NCI-H1436 treated with DMSO at 0.1 percent for 48 hours (cell line): ENCODE data around the gene PSMD14.
A peak's percentile ranks its signal among the peaks of the same experiment; 100 is the strongest.

Source experiments
- DNase-seq: peaks from one replicate; lab custom pipeline; 2025; lab: John Stamatoyannopoulos, UW

PSMD14 gene

GRCh38 chr2:161384864-161385263 is 76.6 kb downstream of the PSMD14 start:
- DNase-seq, result no peak

- no peak for DNase-seq
Observed at GRCh38 chr2:161386228-161386824, 78.1 kb downstream of the PSMD14 start.

GRCh38 chr2:161388146-161388779 is 80.0 kb downstream of the PSMD14 start:
- no peak for DNase-seq

GRCh38 chr2:161391737-161392506 is 83.7 kb downstream of the PSMD14 start:
- DNase-seq, result no peak

GRCh38 chr2:161400076-161400475 is 91.9 kb downstream of the PSMD14 start:
- no peak for DNase-seq

- DNase-seq, result no peak
Observed at GRCh38 chr2:161402297-161402696, 94.1 kb downstream of the PSMD14 start.

- DNase-seq, result no peak
Observed at GRCh38 chr2:161406316-161406715, 98.1 kb downstream of the PSMD14 start.

- no peak for DNase-seq
Observed at GRCh38 chr2:161407597-161407996, 99.4 kb downstream of the PSMD14 start.

GRCh38 chr2:161409308-161409907 is 101.2 kb downstream of the PSMD14 start:
- DNase-seq, result no peak

- no peak for DNase-seq
Observed at GRCh38 chr2:161412346-161412745, 104.1 kb downstream of the PSMD14 start.

- no peak for DNase-seq
Observed at GRCh38 chr2:161414042-161415033, 106.1 kb downstream of the PSMD14 start.

GRCh38 chr2:161415034-161415986 is 107.1 kb downstream of the PSMD14 start:
- no peak for DNase-seq

- DNase-seq, result peak; percentile 51
Observed at GRCh38 chr2:161415987-161416707, 107.9 kb downstream of the PSMD14 start, which contains the start of gene TBR1. TBR1 (plus strand) TSS chr2:161416297; CDS start chr2:161416411, 114 bp downstream.

GRCh38 chr2:161416708-161417437 is 108.6 kb downstream of the PSMD14 start:
- DNase-seq, result no peak

GRCh38 chr2:161417438-161418274 is 109.4 kb downstream of the PSMD14 start:
- no peak for DNase-seq

GRCh38 chr2:161418275-161418714 is 110.1 kb downstream of the PSMD14 start:
- DNase-seq, result no peak

- DNase-seq, result no peak
Observed at GRCh38 chr2:161418715-161419637, 110.8 kb downstream of the PSMD14 start.
